Parathyroid adenoma (tissue), 2 donors: Measurements from ENCODE around the gene NR2C1.
"Not testable (repeated sequence)": the region's sequence is repeated elsewhere in the genome, so short reads cannot be mapped to it uniquely, and the experiment has no call there.

Experiments
- H2AFZ ChIP-seq: fragments of 300-600 bp; sonication (generic); one replicate; pipeline ENCODE4 v1.7.0; 2017; ENCODE audit warnings: antibody characterized with exemption, mild to moderate bottlenecking
- H3K27ac ChIP-seq: fragments of 300-600 bp; sonication (generic); one replicate; pipeline ENCODE4 v1.7.0; 2017
- H3K27me3 ChIP-seq: fragments of 300-600 bp; sonication (generic); one replicate; pipeline ENCODE4 v1.7.0; 2017; ENCODE audit warnings: low read length; ENCODE audit not compliant: control insufficient read depth, insufficient read depth
- H3K36me3 ChIP-seq: fragments of 300-600 bp; sonication (generic); one replicate; pipeline ENCODE4 v1.7.0; 2017; ENCODE audit warnings: low read length; ENCODE audit not compliant: control insufficient read depth, insufficient read depth
- H3K4me1 ChIP-seq: fragments of 300-600 bp; sonication (generic); one replicate; pipeline ENCODE4 v1.7.0; 2017; ENCODE audit warnings: control low read depth
- H3K4me2 ChIP-seq: fragments of 300-600 bp; sonication (generic); one replicate; pipeline ENCODE4 v1.7.0; 2017; ENCODE audit warnings: low read length
- H3K4me3 ChIP-seq: fragments of 300-600 bp; sonication (generic); one replicate; pipeline ENCODE4 v1.7.0; 2017; ENCODE audit warnings: low read depth, low read length
- H3K79me2 ChIP-seq: fragments of 300-600 bp; sonication (generic); one replicate; pipeline ENCODE4 v1.7.0; 2017; ENCODE audit warnings: control low read depth
- H3K9ac ChIP-seq: fragments of 300-600 bp; sonication (generic); one replicate; pipeline ENCODE4 v1.7.0; 2017; ENCODE audit warnings: mild to moderate bottlenecking
- H3K9me3 ChIP-seq: fragments of 300-600 bp; sonication (generic); one replicate; pipeline ENCODE4 v1.7.0; 2017; ENCODE audit warnings: low read length; ENCODE audit not compliant: control insufficient read depth
- CTCF ChIP-seq: fragments of 300-600 bp; sonication (generic); IDR thresholded peaks from one replicate; pipeline ENCODE4 v1.7.0; 2017; ENCODE audit warnings: antibody characterized with exemption, mild to moderate bottlenecking
- donor health status: primary hyperparathyroidism.

The NR2C1 gene

GRCh38 chr12:94987076-94987669 is 86.2 kb downstream of the NR2C1 start:
- no peaks in the 10 kb centered on the region for H3K9me3 ChIP-seq
- H3K4me1 ChIP-seq = peaks cover 12% of the 10 kb centered on the region
- no peak overlapping the region for H3K4me2 ChIP-seq
- no peak overlapping the region for H2AFZ ChIP-seq
- H3K4me3 ChIP-seq = no peak overlapping the region
- no peak overlapping the region for H3K27ac ChIP-seq
- H3K27me3 ChIP-seq = no peaks in the 10 kb centered on the region
- TF ChIP-seq CTCF = no peak
- H3K9ac ChIP-seq = no peak overlapping the region
- no peaks in the 10 kb centered on the region for H3K36me3 ChIP-seq
- peaks cover 14% of the 10 kb centered on the region for H3K79me2 ChIP-seq

GRCh38 chr12:94985099-94985498 is 88.3 kb downstream of the NR2C1 start:
- peaks cover 10% of the 10 kb centered on the region for H3K79me2 ChIP-seq
- H3K27ac ChIP-seq, H3K36me3 ChIP-seq: not testable (repeated sequence)

GRCh38 chr12:94983321-94983720 is 90.1 kb downstream of the NR2C1 start:
- H3K9ac ChIP-seq = no peak overlapping the region
- H3K27me3 ChIP-seq = no peaks in the 10 kb centered on the region
- no peaks in the 10 kb centered on the region for H3K36me3 ChIP-seq
- peaks cover 7% of the 10 kb centered on the region for H3K79me2 ChIP-seq
- H3K4me3 ChIP-seq = no peak overlapping the region
- no peak overlapping the region for H2AFZ ChIP-seq
- no peak overlapping the region for H3K27ac ChIP-seq
- no peaks in the 10 kb centered on the region for H3K9me3 ChIP-seq
- H3K4me2 ChIP-seq = no peak overlapping the region
- TF ChIP-seq CTCF = no peak
- peaks cover 12% of the 10 kb centered on the region for H3K4me1 ChIP-seq

More at GRCh38 chr12:94985099-94985498, 88.3 kb downstream of the NR2C1 start:
- H2AFZ ChIP-seq, H3K9ac ChIP-seq, H3K4me3 ChIP-seq, H3K27me3 ChIP-seq, H3K4me2 ChIP-seq, H3K9me3 ChIP-seq: not testable (repeated sequence)
- H3K4me1 ChIP-seq = peaks cover 12% of the 10 kb centered on the region

GRCh38 chr12:94982456-94982855 is 91.0 kb downstream of the NR2C1 start:
- no peak overlapping the region for H3K9ac ChIP-seq
- H3K27ac ChIP-seq = no peak overlapping the region
- H3K4me2 ChIP-seq = no peak overlapping the region
- peaks cover 7% of the 10 kb centered on the region for H3K79me2 ChIP-seq
- no peaks in the 10 kb centered on the region for H3K36me3 ChIP-seq
- no peak for TF ChIP-seq CTCF
- H3K4me1 ChIP-seq = peaks cover 12% of the 10 kb centered on the region
- H3K27me3 ChIP-seq = no peaks in the 10 kb centered on the region
- H3K9me3 ChIP-seq = no peaks in the 10 kb centered on the region
- H2AFZ ChIP-seq = no peak overlapping the region
- H3K4me3 ChIP-seq = no peak overlapping the region

GRCh38 chr12:94980577-94980976 is 92.8 kb downstream of the NR2C1 start:
- Histone ChIP-seq H3K4me1 (peaks cover 10% of the 10 kb centered on the region), H3K27ac (no peak overlapping the region), H3K9ac (no peak overlapping the region), H3K4me3 (no peak overlapping the region), H3K27me3 (no peaks in the 10 kb centered on the region), H3K36me3 (no peaks in the 10 kb centered on the region), H2AFZ (no peak overlapping the region), H3K9me3 (no peaks in the 10 kb centered on the region), H3K4me2 (no peak overlapping the region), H3K79me2 (peaks cover 10% of the 10 kb centered on the region)
- peak; percentile 38 for TF ChIP-seq CTCF
